Inflammatory macrophage (primary cell): ENCODE measurements around the gene HSPB6.
"Not testable (repeated sequence)": the region's sequence is repeated elsewhere in the genome, so short reads cannot be mapped to it uniquely, and the experiment has no call there.

Experiments
- DNase-seq, 2 donors: peaks; one replicate each; pipeline ENCODE4 v3.0.0-alpha.2; 2020 to 2022
- total RNA-seq, 18 experiments: gene quantifications; one replicate each; lab custom pipeline; 2026; ENCODE audit warnings: mixed read lengths in 6 of 18, inconsistent platforms in 2 of 18; lab: John Stamatoyannopoulos, UW

HSPB6 gene
- 0 to 0.04 (median 0) reads per million in 18 experiments for total RNA-seq

GRCh38 chr19:35756377-35757230, at the start of gene HSPB6:
TSS of gene HSPB6 (minus strand) at chr19:35757029. CDS start at chr19:35757008, 21 bp downstream.
- no peak for DNase-seq

GRCh38 chr19:35806597-35806996, 49.8 kb upstream of the HSPB6 start:
- DNase-seq = no peak

DNA sequence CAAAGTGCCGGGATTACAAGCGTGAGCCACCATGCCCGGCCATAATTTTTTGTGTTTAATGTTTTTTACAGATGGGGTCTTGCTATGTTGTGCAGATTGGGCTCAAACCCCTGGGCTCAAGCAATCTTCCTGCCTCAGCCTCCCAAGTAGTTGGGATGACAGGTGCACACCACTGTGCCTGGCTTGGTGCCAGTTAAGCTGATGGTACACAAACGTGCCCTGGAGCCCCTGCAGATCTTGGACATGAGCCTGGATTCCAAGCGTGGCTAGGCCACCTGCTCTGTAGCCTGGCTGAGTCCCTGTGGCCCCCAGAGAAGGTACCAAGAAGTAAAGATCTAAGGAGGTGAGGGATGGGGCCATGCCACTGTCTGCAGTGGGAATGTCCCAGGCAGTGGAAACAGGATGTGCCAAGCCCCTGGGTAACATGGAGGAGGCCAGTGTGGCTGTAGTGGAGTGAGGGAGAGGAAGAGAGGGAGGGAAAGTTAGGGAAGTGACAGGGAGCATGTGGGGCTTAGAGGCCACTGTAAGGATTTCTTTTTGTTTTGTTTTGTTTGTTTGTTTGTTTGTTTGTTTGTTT, 48.8 kb upstream of the HSPB6 start:
- DNase-seq = no peak

DNA sequence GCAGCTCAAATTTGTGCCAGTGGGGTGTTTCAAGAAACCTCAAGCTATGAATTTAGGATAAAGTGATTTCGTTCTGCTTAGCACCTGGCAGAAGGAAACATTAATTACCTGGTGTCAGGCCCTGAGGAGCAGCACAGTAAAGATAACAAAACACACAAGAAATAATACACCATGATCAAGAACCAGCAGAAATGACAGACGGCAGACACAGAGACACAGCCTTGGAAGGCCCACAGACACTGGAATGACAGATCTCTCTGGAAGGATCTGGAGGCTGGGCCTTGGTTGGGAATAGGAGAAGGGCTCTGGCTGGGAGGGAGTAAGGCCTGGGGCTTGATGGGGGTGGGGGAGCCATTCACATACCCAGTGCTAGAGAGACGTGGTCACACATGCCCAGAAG, 45.0 kb upstream of the HSPB6 start:
- no peak for DNase-seq

DNA sequence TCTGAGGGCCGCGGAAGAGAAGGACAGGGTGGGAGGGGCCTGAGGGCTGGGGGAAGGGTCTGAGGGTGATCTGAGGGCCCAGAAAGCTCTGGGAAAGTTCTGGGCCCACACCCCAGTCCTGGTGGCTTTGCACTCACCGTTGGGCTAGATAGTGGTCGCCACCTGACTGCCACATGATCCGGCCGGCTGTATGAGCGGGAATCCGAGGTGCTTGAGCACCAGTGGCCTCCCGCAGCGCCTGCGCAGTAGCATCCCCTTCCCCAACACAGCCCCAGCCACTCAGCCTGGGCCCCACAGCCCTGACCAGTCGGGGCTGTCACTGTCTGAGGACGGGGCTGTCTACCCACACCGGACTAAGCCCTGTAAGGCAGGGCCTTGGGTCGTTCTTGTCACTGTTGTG, 40.8 kb upstream of the HSPB6 start:
- DNase-seq = no peak

DNA sequence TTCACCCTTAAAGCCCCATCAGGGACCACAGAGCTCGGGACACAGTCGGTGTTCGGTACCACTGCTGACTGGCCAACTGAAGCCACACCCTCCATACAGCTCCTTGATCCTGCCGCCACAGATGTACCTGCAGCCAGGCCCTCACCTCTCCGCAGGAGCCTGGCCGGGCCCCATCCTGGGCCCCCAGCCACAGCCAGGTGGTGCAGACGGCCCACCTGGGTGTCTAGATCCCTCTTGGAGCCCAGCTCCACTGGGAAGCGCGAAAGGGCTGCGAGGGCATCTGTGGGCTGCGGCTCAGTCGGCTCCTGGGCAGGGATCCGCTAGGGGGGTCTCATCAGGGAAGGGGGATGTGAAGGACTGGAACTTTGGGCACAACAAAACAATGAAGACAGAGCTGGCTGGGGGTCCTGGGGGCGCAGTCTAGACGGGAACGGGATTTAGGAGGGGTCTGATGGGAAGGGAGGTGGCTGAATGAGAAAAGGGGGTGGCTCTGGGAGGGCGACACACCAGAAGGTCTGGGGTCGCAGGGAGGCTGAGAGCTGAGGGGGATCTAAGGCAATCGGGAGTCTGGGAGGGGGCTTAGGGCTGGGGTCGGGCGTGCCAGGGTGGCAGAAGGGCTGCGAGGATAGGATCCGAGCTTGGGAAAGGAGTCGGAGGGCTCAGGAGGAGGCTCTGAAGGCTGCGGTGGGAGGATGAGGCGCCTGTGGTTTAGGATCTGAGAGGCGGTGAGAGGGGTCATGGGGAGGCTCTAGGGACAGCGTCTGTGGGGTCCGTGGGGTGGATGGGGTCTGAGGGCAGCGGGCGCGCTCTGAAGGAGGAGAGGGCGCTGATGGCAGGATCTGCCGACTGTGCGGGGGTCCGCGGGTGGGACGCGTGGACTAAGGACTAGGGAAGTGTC, 40.1 kb upstream of the HSPB6 start:
- DNase-seq = no peak

DNA sequence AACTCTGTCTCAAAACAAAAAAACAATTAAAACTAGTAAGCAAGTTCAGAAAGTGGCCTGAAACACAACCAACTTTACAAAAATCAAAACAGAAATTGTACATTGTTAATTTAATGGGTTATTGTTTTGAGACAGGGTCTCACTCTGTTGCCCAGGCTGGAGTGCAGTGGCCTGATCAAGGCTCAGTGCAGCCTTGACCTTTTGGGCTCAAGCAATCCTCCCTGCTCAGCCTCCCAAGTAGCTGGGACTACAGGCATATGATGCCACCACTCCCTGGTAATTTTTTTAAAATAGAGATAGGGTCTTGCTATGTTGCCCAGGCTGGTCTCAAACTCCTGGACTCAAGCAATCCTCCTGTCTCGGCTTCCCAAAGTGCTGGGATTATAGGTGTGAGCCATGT, 38.7 kb upstream of the HSPB6 start:
- DNase-seq = not testable (repeated sequence)

DNA sequence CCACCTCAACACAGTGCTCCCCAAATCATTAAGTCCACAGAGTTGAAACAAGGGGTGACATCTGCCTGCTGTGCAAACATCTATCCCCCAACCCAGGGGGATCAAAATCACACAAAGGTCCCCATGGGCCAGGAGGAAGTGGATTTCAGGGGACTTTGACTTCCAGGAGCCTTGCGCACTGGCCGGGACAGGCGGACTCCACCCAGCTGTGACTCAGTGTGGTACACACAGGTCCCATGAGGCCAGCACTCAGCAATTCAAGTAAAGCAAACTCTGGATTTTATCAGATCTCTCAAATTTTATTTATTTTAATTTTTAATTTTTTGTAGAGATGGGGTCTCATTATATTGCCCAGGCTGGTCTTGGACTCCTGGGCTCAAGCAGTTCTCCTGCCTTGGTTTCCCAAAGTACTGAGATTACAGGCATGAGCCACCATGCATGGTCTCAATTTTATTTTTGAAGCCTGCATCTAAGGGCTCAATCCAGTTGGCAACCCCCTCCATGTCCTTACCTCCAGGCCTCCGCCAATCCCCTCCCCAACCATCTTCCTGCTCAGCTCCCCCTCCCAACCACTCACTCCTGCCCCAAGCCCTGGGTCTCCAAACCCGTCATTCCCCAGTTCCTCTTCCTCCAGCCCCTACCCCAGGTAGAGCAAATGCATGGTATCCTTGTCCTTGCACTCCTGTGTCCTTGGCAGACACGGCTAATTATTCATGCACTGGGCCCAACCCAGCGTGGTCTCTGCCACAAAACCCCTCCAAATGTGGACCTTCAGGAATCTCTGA, 36.7 kb upstream of the HSPB6 start:
- DNase-seq = no peak

- DNase-seq = no peak
Observed at GRCh38 chr19:35792888-35793287, 36.1 kb upstream of the HSPB6 start.

- no peak for DNase-seq
Observed at GRCh38 chr19:35792312-35792711, 35.5 kb upstream of the HSPB6 start.

DNA sequence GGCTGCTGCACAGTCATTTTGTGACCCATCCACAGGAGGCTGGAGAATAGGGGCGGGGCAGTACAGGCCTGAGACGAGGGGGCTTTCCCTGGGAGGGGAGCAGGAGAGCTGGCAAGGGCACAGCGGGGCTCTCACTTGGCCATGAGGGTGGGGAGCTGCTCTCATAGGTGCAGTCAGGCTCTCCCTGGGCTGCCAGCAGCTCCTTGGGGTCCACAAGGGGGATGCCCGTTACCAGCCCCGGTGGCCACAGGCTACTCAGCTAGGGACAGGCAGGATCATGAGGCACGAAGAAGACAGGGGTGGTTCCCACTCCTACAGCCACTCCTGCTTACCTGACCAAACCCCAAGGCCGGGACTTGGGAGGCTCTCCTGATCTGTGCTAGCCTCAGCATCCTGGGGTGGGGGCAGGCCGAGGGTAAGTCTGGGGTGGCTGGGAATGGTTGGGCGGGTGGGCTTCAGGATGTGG, 35.0 kb upstream of the HSPB6 start:
- no peak for DNase-seq

GRCh38 chr19:35790981-35791813, 34.4 kb upstream of the HSPB6 start:
- no peak for DNase-seq

DNA sequence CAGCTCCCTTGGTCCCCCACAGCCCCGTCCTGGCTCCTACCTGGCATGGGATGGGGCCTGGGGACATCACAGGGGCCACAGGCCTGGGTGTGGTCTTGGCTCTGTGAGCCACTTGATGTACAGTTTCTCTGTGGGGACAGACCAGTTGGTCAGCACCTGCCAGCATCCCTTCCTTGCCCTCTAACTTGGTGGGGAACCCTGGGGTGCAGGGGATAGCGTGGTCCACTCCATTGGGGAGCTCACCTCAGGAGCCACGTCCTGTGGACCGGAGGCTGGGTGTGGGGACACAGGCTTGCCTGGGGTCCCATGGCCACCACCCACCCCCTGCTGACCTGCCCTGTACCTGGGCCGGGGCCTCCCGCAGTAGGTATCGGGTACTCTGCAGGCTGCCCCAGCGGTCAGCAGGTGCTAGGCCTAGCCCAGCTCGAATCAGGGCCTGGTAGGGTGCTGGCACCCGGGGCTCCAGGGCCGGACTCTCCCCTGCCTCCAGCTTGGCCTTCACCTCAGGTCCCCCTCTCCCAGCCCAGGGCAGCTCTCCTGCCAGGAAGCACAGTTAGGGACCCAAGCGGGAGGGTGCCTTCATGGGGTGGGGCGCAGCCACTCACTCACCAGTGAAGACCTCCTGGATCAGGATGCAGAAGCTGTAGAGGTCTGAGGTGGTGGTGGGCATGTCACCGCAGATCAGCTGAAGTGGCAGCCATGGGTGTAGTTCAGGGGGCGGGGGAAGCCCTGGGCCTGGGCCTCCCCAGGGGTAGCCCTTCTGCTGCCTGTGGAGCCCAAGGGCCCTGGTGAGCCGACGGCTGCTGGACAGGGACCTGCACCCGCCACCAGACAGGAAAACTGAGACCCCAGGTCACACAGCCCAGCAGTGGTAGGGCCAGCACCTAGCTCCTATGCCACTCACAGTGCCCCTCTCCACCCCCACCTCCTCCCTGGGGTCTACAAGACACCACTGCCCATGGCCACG, 33.4 kb upstream of the HSPB6 start:
- DNase-seq = no peak

GRCh38 chr19:35789195-35789977, 32.6 kb upstream of the HSPB6 start:
- DNase-seq = no peak

- DNase-seq = no peak
Observed at GRCh38 chr19:35788205-35788960, 31.6 kb upstream of the HSPB6 start.

DNA sequence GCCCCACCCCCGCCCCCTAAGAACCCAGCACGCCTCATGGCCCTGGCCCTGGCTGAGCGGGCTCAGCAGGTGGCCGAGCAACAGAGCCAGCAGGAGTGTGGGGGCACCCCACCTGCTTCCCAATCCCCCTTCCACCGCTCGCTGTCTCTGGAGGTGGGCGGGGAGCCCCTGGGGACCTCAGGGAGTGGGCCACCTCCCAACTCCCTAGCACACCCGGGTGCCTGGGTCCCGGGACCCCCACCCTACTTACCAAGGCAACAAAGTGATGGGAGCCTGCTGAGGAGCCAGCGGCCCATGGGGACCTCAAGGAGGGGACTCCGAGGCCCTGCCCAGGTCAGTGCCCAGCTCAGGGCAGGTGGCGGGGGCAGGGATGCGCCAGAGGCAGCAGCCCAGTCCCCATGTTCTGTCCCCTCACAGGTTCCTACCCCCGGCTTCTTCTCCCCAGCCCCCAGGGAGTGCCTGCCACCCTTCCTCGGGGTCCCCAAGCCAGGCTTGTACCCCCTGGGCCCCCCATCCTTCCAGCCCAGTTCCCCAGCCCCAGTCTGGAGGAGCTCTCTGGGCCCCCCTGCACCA, 30.5 kb upstream of the HSPB6 start:
- DNase-seq = no peak

DNA sequence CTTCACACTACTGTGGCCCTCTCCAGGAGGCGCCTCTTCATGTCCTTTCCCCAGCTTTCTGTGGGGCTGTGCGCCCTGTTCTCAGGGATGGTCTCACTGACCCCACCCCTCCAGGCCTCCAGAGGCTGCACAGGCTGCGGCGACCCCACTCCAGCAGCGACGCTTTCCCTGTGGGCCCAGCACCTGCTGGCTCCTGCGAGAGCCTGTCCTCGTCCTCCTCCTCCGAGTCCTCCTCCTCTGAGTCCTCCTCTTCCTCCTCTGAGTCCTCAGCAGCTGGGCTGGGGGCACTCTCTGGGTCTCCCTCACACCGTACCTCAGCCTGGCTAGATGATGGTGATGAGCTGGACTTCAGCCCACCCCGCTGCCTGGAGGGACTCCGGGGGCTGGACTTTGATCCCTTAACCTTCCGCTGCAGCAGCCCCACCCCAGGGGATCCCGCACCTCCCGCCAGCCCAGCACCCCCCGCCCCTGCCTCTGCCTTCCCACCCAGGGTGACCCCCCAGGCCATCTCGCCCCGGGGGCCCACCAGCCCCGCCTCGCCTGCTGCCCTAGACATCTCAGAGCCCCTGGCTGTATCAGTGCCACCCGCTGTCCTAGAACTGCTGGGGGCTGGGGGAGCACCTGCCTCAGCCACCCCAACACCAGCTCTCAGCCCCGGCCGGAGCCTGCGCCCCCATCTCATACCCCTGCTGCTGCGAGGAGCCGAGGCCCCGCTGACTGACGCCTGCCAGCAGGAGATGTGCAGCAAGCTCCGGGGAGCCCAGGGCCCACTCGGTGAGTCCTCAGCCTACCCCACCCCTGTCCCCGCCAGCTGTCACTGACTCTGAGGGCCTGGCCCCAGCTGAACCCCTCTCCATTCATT, 29.7 kb upstream of the HSPB6 start:
- no peak for DNase-seq
